MM.1S (cell line): ENCODE data around the gene WDR90.

Source experiments
- DNase-seq: peaks from one replicate; pipeline ENCODE4 v3.0.0-alpha.2; 2015
- H2AFZ ChIP-seq: fragments of 300-600 bp; sonication (generic); 2 replicates; pipeline ENCODE4 v1.6.0; 2016; ENCODE audit warnings: antibody characterized with exemption, low read length
- H3F3A ChIP-seq: fragments of 300-600 bp; sonication (generic); 2 replicates; pipeline ENCODE4 v1.6.1; 2016; ENCODE audit warnings: mild to moderate bottlenecking, antibody characterized with exemption, low read length, moderate library complexity, mixed read lengths; ENCODE audit not compliant: insufficient read depth
- H3K27ac ChIP-seq: fragments of 300-600 bp; sonication (generic); 2 replicates; pipeline ENCODE4 v1.5.1; 2016; ENCODE audit warnings: mild to moderate bottlenecking, low read length
- H3K27me3 ChIP-seq: fragments of 300-600 bp; sonication (generic); replicated peaks from 2 replicates; pipeline ENCODE4 v1.6.0; 2016; ENCODE audit warnings: low read length; ENCODE audit not compliant: insufficient read depth
- H3K36me3 ChIP-seq: fragments of 300-600 bp; sonication (generic); replicated peaks from 2 replicates; pipeline ENCODE4 v1.6.1; 2016; ENCODE audit warnings: mild to moderate bottlenecking, low read length, mixed read lengths; ENCODE audit not compliant: insufficient read depth
- H3K4me1 ChIP-seq: fragments of 300-600 bp; sonication (generic); 2 replicates; pipeline ENCODE4 v1.6.1; 2016; ENCODE audit warnings: low read length, mixed read lengths
- H3K4me2 ChIP-seq: fragments of 300-600 bp; sonication (generic); 2 replicates; pipeline ENCODE4 v1.6.0; 2016; ENCODE audit warnings: low read depth, low read length
- H3K4me3 ChIP-seq: fragments of 300-600 bp; sonication (generic); 2 replicates; pipeline ENCODE4 v1.5.1; 2016; ENCODE audit warnings: low read length, mixed read lengths
- H3K79me2 ChIP-seq: fragments of 300-600 bp; sonication (generic); 2 replicates; pipeline ENCODE4 v1.6.1; 2016; ENCODE audit warnings: mixed run types, low read length, mixed read lengths
- H3K9ac ChIP-seq: fragments of 300-600 bp; sonication (generic); 2 replicates; pipeline ENCODE4 v1.6.1; 2016; ENCODE audit warnings: low read length, mixed read lengths
- H3K9me2 ChIP-seq: fragments of 300-600 bp; sonication (generic); replicated peaks from 2 replicates; pipeline ENCODE4 v1.6.1; 2016; ENCODE audit warnings: mild to moderate bottlenecking, low read length, mixed read lengths; ENCODE audit not compliant: insufficient read depth
- H3K9me3 ChIP-seq: fragments of 300-600 bp; sonication (generic); replicated peaks from 2 replicates; pipeline ENCODE4 v1.6.1; 2016; ENCODE audit warnings: mild to moderate bottlenecking, low read length, mixed read lengths; ENCODE audit not compliant: insufficient read depth
- H4K20me1 ChIP-seq: fragments of 300-600 bp; sonication (generic); 2 replicates; pipeline ENCODE4 v1.6.1; 2016; ENCODE audit warnings: mild to moderate bottlenecking, low read length, moderate library complexity, mixed read lengths; ENCODE audit not compliant: insufficient read depth
- EZH2 ChIP-seq: fragments of 300-600 bp; sonication (generic); optimal IDR thresholded peaks from 2 replicates; pipeline ENCODE3; 2017; ENCODE audit warnings: low read depth, mild to moderate bottlenecking, antibody characterized with exemption, low read length, mixed read lengths
- EZH2phosphoT487 ChIP-seq: fragments of 300-600 bp; sonication (generic); IDR thresholded peaks from 2 replicates; pipeline ENCODE4 v1.6.1; 2018; ENCODE audit warnings: antibody characterized with exemption, low read length
- TF ChIP-seq, protein P1 (sequence below): fragments of 300-600 bp; sonication (generic); IDR thresholded peaks from 2 replicates; pipeline ENCODE4 v1.5.1; 2016; ENCODE audit warnings: antibody characterized with exemption, low read length, mixed read lengths

WDR90 gene

GRCh38 chr16:704047-704446 lies 54.9 kb downstream of the WDR90 start:
- Histone ChIP-seq H4K20me1 (no peaks in the 10 kb centered on the region), H3K9me2 (no peaks in the 10 kb centered on the region), H3K9me3 (no peaks in the 10 kb centered on the region), H3F3A (no peaks in the 10 kb centered on the region), H2AFZ (no peak overlapping the region), H3K4me1 (no peaks in the 10 kb centered on the region), H3K9ac (no peak overlapping the region), H3K4me3 (no peak overlapping the region), H3K4me2 (no peak overlapping the region), H3K79me2 (no peaks in the 10 kb centered on the region), H3K36me3 (no peaks in the 10 kb centered on the region), H3K27ac (no peak overlapping the region), H3K27me3 (peaks cover 78% of the 10 kb centered on the region)
- no peak for DNase-seq
- TF ChIP-seq, protein P1, sequence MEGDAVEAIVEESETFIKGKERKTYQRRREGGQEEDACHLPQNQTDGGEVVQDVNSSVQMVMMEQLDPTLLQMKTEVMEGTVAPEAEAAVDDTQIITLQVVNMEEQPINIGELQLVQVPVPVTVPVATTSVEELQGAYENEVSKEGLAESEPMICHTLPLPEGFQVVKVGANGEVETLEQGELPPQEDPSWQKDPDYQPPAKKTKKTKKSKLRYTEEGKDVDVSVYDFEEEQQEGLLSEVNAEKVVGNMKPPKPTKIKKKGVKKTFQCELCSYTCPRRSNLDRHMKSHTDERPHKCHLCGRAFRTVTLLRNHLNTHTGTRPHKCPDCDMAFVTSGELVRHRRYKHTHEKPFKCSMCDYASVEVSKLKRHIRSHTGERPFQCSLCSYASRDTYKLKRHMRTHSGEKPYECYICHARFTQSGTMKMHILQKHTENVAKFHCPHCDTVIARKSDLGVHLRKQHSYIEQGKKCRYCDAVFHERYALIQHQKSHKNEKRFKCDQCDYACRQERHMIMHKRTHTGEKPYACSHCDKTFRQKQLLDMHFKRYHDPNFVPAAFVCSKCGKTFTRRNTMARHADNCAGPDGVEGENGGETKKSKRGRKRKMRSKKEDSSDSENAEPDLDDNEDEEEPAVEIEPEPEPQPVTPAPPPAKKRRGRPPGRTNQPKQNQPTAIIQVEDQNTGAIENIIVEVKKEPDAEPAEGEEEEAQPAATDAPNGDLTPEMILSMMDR: no peak
- no peak for TF ChIP-seq EZH2phosphoT487
- TF ChIP-seq EZH2: no peak

- Histone ChIP-seq H3K27me3 (peaks cover 80% of the 10 kb centered on the region), H3K4me1 (no peaks in the 10 kb centered on the region), H3K4me2 (no peak overlapping the region), H3K9me3 (no peaks in the 10 kb centered on the region), H3K36me3 (no peaks in the 10 kb centered on the region), H3K9ac (no peak overlapping the region), H3K9me2 (no peaks in the 10 kb centered on the region), H3K27ac (no peak overlapping the region), H3K79me2 (no peaks in the 10 kb centered on the region), H3F3A (no peaks in the 10 kb centered on the region), H3K4me3 (no peak overlapping the region), H4K20me1 (no peaks in the 10 kb centered on the region), H2AFZ (no peak overlapping the region)
- TF ChIP-seq EZH2phosphoT487: no peak
- TF ChIP-seq, protein P1: no peak
- TF ChIP-seq EZH2: no peak
- no peak for DNase-seq
These were observed 55.6 kb downstream of the WDR90 start for GRCh38 chr16:704552-705380.

GRCh38 chr16:705431-706188 lies 56.4 kb downstream of the WDR90 start, which contains the start of gene FBXL16:
Gene FBXL16 (minus strand): TSS chr16:705801. CDS start chr16:697405, 8,396 bp downstream.
- Histone ChIP-seq H3F3A (no peaks in the 10 kb centered on the region), H3K4me1 (no peaks in the 10 kb centered on the region), H3K4me2 (no peak within 1 kb of the TSS), H3K9ac (no peak within 1 kb of the TSS), H2AFZ (no peak within 1 kb of the TSS), H4K20me1 (no peaks in the 10 kb centered on the region), H3K9me3 (no peaks in the 10 kb centered on the region), H3K4me3 (no peak within 1 kb of the TSS), H3K27ac (no peak within 1 kb of the TSS), H3K36me3 (no peaks in the 10 kb centered on the region), H3K27me3 (peaks cover 81% of the 10 kb centered on the region), H3K9me2 (no peaks in the 10 kb centered on the region), H3K79me2 (no peaks in the 10 kb centered on the region)
- TF ChIP-seq, protein P1: no peak
- no peak for TF ChIP-seq EZH2phosphoT487
- TF ChIP-seq EZH2: no peak
- no peak for DNase-seq
